Ectodermal cell (in vitro differentiated cells): ENCODE results near the gene SPTBN1.

Source experiments
- H3K27ac ChIP-seq: 2 replicates; pipeline ENCODE4 v1.7.0; 2013; ENCODE audit warnings: mild to moderate bottlenecking, low read depth, low read length; ENCODE audit not compliant: insufficient read depth, poor library complexity, severe bottlenecking
- H3K27me3 ChIP-seq: 2 replicates; pipeline ENCODE4 v1.7.0; 2013; ENCODE audit warnings: mild to moderate bottlenecking, low read length; ENCODE audit not compliant: insufficient read depth, control insufficient read depth, poor library complexity, severe bottlenecking
- H3K36me3 ChIP-seq: one replicate; pipeline ENCODE4 v1.7.0; 2013; ENCODE audit warnings: low read length; ENCODE audit not compliant: control insufficient read depth, insufficient read depth
- H3K4me1 ChIP-seq: one replicate; pipeline ENCODE4 v1.7.0; 2013; ENCODE audit warnings: low read length; ENCODE audit not compliant: control insufficient read depth, insufficient read depth
- H3K4me3 ChIP-seq: 2 replicates; pipeline ENCODE4 v1.7.0; 2013; ENCODE audit warnings: low read depth, low read length, control low read depth; ENCODE audit not compliant: insufficient read depth
- H3K9me3 ChIP-seq: 2 replicates; pipeline ENCODE4 v1.7.0; 2013; ENCODE audit warnings: mild to moderate bottlenecking, low read length, moderate library complexity; ENCODE audit not compliant: control insufficient read depth
- WGBS, 2 experiments: methylation state at CpG; one replicate each; pipeline ENCODE4 v1.1.7; 2013; ENCODE audit warnings: missing lambda C conversion rate in 2 of 2; 5-methylcytosine and 5-hydroxymethylcytosine counted together

SPTBN1 gene

GRCh38 chr2:54420524-54421172, 35.5 kb upstream of the SPTBN1 start:
- no peaks in the 10 kb centered on the region for H3K36me3 ChIP-seq
- H3K27me3 ChIP-seq, result no peaks in the 10 kb centered on the region
- no peaks in the 10 kb centered on the region for H3K9me3 ChIP-seq
- H3K27ac ChIP-seq, result no peak overlapping the region
- WGBS, 2 experiments, result 80 to 93% methylated on average over 2 of the region's 2 CpGs
- no peaks in the 10 kb centered on the region for H3K4me1 ChIP-seq
- H3K4me3 ChIP-seq, result no peak overlapping the region

DNA sequence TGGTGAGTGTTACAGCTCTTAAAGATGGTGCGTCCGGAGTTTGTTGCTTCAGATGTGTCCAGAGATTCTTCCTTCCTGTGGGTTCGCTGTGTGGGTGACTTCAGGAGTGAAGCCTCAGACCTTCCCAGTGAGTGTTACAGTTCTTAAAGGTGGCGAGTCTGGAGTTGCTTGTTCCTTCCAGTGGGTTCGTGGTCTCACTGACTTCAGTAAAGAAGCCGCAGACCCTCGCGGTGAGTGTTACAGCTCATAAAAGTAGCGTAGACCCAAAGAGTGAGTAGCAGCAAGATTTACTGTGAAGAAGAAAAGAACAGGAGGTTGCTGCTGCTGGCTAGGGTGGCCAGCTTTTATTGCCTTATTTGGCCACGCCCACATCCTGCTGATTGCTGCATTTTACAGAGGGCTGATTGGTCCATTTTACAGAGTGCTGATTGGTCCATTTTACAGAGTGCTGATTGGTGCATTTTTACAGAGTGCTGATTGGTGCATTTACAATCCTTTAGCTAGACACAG, 34.0 kb upstream of the SPTBN1 start:
- H3K36me3 ChIP-seq, result no peaks in the 10 kb centered on the region
- WGBS, 2 experiments, result 95% methylated on average over 10 of the region's 10 CpGs
- H3K4me1 ChIP-seq, result no peaks in the 10 kb centered on the region
- no peak overlapping the region for H3K4me3 ChIP-seq
- H3K27me3 ChIP-seq, result no peaks in the 10 kb centered on the region
- no peaks in the 10 kb centered on the region for H3K9me3 ChIP-seq
- H3K27ac ChIP-seq, result no peak overlapping the region

DNA sequence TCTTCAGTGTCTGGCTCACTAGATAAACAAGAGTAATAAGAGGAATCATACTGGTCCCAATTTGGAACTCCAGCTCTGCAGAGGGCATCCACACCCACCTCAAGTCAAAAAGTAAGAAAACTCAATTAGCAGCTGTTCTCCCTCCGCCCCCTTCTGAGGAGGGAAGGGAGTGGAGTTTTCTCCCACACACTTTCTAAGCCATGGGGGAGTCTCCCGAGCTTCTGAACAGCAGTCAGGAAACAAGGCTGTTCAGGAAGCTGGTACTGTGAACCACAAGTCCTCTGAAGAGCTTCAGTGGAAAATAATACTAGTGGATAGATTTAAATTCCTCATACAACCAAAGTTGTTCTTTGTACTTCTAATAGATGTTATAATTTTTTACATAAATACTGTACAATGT, 32.9 kb upstream of the SPTBN1 start:
- Histone ChIP-seq H3K4me3 (no peak overlapping the region), H3K36me3 (no peaks in the 10 kb centered on the region), H3K9me3 (no peaks in the 10 kb centered on the region), H3K4me1 (no peaks in the 10 kb centered on the region), H3K27me3 (no peaks in the 10 kb centered on the region), H3K27ac (no peak overlapping the region)
- WGBS, 2 experiments, result 74% methylated on average over 2 of the region's 2 CpGs; no CpG with 5 or more reads in 1 of the 2 experiments

- H3K27me3 ChIP-seq, result no peaks in the 10 kb centered on the region
- 82 to 85% methylated on average over 7 of the region's 7 CpGs for WGBS, 2 experiments
- no peak overlapping the region for H3K27ac ChIP-seq
- no peak overlapping the region for H3K4me3 ChIP-seq
- no peaks in the 10 kb centered on the region for H3K36me3 ChIP-seq
- no peaks in the 10 kb centered on the region for H3K9me3 ChIP-seq
- no peaks in the 10 kb centered on the region for H3K4me1 ChIP-seq
Observed at GRCh38 chr2:54424555-54425163, 31.5 kb upstream of the SPTBN1 start.

GRCh38 chr2:54428108-54428831, 27.9 kb upstream of the SPTBN1 start:
- H3K4me3 ChIP-seq, result no peak overlapping the region
- peaks cover 9% of the 10 kb centered on the region for H3K4me1 ChIP-seq
- 92 to 93% methylated on average over 3 of the region's 3 CpGs for WGBS, 2 experiments

DNA sequence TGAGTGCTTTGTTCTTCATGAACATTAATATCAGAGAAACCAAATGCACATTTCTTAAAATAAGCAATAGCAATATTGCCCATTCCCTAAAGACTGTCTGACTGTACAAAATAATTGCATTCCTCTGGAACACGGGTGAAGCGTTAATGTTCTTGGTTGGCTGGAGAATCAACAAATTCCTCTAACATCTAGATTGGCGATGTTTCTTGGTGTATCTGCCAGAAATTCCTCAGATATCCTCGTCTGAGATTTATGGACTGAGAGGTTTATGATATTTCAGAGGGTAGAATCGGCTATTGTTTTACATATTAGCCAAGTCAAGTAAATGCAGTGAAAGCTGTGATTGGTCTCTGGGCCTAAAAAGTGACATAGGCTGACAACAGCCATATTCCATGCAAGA, 27.1 kb upstream of the SPTBN1 start:
- no peaks in the 10 kb centered on the region for H3K27me3 ChIP-seq
- peaks cover 9% of the 10 kb centered on the region for H3K4me1 ChIP-seq
- H3K4me3 ChIP-seq, result no peak overlapping the region
- H3K27ac ChIP-seq, result no peak overlapping the region
- H3K9me3 ChIP-seq, result no peaks in the 10 kb centered on the region
- no peaks in the 10 kb centered on the region for H3K36me3 ChIP-seq
- WGBS, 2 experiments, result 93 to 96% methylated on average over 5 of the region's 5 CpGs

More at GRCh38 chr2:54428108-54428831, 27.9 kb upstream of the SPTBN1 start:
- Histone ChIP-seq H3K27me3 (no peaks in the 10 kb centered on the region), H3K36me3 (no peaks in the 10 kb centered on the region), H3K9me3 (no peaks in the 10 kb centered on the region), H3K27ac (no peak overlapping the region)

GRCh38 chr2:54429811-54430551, 26.1 kb upstream of the SPTBN1 start:
- no peaks in the 10 kb centered on the region for H3K36me3 ChIP-seq
- no peak overlapping the region for H3K27ac ChIP-seq
- peaks cover 9% of the 10 kb centered on the region for H3K4me1 ChIP-seq
- H3K9me3 ChIP-seq, result no peaks in the 10 kb centered on the region
- WGBS, 2 experiments, result 92 to 95% methylated on average over 13 of the region's 13 CpGs
- no peak overlapping the region for H3K4me3 ChIP-seq
- no peaks in the 10 kb centered on the region for H3K27me3 ChIP-seq

- H3K9me3 ChIP-seq, result no peaks in the 10 kb centered on the region
- H3K4me3 ChIP-seq, result no peak overlapping the region
- H3K27ac ChIP-seq, result no peak overlapping the region
- peaks cover 9% of the 10 kb centered on the region for H3K4me1 ChIP-seq
- 91 to 96% methylated on average over 5 of the region's 5 CpGs for WGBS, 2 experiments
- H3K27me3 ChIP-seq, result no peaks in the 10 kb centered on the region
- H3K36me3 ChIP-seq, result no peaks in the 10 kb centered on the region
Observed at GRCh38 chr2:54430649-54431048, 25.5 kb upstream of the SPTBN1 start.

- 74 to 79% methylated on average over 4 of the region's 4 CpGs for WGBS, 2 experiments
- H3K27ac ChIP-seq, result no peak overlapping the region
- no peak overlapping the region for H3K4me3 ChIP-seq
- no peaks in the 10 kb centered on the region for H3K36me3 ChIP-seq
- H3K4me1 ChIP-seq, result peaks cover 9% of the 10 kb centered on the region
- H3K27me3 ChIP-seq, result no peaks in the 10 kb centered on the region
- H3K9me3 ChIP-seq, result no peaks in the 10 kb centered on the region
Observed at GRCh38 chr2:54432251-54433015, 23.7 kb upstream of the SPTBN1 start.
